Measurements from ENCODE around the gene MPZL3.

- TF ChIP-seq CTCF (conservative IDR thresholded peaks at IDR 0.05): no peak
- no peak for TF ChIP-seq ZFX (IDR thresholded peaks at IDR 0.05)
Measured at GRCh38 chr11:118223992-118224391, 28.2 kb downstream of the MPZL3 start.
